SU-DHL-6 (cell line): ENCODE results near the gene MAP2K3.

Source experiments
- EZH2phosphoT487 ChIP-seq: fragments of 200-600 bp; sonication (generic), shearing (Covaris generic); conservative IDR thresholded peaks from 2 replicates; pipeline ENCODE4 v1.6.1; 2018; ENCODE audit warnings: mild to moderate bottlenecking, antibody characterized with exemption, low read length, moderate library complexity, mixed read lengths
- TF ChIP-seq, protein P1 (sequence below): fragments of 200-600 bp; sonication (generic); IDR thresholded peaks from one replicate; pipeline ENCODE4 v1.5.1; 2017; ENCODE audit warnings: antibody characterized with exemption, mild to moderate bottlenecking, low read length, moderate library complexity; ENCODE audit not compliant: insufficient read depth, poor library complexity, severe bottlenecking

DNA sequence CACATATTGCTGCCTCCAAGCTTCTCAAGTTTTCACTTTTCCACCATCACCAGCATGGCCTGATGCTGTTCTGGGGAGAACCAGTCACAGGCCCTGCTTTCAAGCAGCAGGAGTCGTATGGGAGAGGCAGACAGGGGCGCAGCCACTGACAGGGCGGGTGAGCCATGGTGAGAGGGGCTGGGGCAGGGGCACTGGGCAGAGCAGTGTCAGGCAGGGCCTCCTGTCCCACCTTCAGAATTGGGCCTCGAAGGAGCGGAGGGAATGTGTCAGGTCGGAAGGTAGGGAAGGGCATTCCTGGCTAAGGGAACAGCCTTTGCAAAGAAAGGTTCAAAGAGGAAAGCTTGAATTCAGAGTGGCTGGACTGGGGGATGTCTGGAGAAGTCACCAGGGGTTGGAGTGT is 4.9 kb upstream of the MAP2K3 start:
- TF ChIP-seq, protein P1, sequence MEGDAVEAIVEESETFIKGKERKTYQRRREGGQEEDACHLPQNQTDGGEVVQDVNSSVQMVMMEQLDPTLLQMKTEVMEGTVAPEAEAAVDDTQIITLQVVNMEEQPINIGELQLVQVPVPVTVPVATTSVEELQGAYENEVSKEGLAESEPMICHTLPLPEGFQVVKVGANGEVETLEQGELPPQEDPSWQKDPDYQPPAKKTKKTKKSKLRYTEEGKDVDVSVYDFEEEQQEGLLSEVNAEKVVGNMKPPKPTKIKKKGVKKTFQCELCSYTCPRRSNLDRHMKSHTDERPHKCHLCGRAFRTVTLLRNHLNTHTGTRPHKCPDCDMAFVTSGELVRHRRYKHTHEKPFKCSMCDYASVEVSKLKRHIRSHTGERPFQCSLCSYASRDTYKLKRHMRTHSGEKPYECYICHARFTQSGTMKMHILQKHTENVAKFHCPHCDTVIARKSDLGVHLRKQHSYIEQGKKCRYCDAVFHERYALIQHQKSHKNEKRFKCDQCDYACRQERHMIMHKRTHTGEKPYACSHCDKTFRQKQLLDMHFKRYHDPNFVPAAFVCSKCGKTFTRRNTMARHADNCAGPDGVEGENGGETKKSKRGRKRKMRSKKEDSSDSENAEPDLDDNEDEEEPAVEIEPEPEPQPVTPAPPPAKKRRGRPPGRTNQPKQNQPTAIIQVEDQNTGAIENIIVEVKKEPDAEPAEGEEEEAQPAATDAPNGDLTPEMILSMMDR: no peak
- no peak for TF ChIP-seq EZH2phosphoT487
